ENCODE results near the gene ZNF396. TPM values are rescaled to one million over a fixed set of nuclear protein-coding genes. Genes with fewer than 3 reads are reported as not detected.

Gene ZNF396
- total RNA-seq (2022; extraction: Qiagen RNA extraction), result 0.66 to 0.88 TPM (median 0.78 TPM) in 5 replicates

DNA sequence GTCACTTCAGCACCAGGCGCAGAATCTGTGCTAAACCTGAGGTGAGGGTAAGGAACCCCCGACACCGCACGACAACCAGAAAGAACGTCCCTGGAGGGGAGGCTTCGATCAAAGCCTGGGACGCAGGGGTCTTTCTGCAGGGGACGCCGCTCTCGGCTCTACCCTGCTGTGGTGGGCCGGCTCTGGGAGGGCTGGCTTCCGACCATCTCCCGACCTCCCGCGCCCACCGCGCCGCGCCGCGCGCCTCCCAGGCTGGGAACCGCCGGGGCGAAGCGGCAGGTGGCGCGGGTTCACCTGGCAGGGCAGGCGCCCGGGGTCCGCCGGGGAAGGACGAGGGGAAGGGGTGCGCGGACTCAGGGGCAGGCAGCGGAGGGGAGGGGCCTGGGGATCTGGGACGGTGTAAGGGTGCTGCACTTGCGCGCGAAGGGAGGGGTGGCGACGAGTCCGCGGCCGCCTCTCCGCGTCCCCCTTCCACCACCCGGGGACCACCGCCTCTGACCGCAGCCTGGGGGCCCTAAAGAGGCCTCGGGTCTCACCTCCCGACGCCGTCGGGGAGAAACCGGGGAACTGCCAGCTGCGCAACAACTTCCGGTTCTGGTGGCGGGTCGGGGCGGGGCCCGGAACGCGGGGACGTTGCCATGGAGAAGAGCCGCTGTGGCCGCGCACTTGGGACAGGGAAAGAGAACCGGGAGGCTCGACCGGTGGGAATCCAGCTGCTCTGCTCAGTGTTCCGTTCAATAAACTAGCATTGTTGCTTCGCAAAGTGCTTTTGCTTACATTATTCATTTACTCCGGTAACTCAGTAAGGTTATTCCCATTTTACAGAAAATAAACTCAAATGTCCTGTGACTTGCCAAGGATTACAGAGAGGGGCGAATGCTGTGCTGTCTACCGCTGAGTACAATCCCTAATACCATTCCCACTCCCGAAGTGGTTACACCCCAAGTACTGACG, at the start of gene ZNF396:
ZNF396 (minus strand) TSS at position 596 of the 954 bp plus-strand sequence. CDS start 3,045 bp downstream, outside the sequence.

DNA sequence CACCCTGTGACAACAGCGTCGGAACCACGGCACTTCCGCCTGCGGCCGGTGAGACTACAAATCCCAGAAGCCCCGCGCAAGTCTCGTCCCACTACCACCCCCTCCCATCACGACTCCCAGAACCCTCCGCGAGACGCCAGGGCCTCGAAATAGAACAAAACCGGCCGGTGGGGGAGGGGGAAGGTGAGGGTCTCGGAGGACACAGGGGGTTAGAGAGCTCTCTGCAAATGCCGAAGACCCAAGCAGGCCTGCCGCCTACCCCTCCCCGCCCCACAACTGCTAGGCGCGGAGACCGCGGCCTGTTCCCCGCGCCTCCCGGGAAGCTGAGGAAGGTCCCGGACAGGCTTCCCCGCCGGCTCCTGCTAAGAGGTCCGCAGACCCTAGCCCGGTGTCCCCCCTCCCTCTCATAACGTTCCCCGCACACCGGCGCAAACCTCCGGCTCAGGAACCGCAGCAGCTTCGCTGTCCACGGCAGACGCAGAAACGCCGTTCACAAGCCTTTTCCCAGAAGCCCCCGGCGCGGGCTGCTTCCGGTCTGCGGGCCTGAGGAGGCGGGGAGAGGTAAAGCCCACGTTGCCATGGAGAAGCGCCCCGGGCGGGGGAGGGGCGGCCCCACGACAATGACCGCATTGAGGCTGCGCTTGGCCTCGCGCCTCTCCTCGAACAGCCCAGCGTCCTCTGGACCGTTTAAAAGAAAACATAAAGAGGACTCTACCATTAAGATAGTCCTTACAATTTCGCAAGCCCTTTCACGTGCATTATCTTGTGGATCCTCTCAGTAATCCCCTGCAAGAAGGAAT, 33.0 kb downstream of the ZNF396 start, which contains the start of gene ZNF24:
ZNF24 (minus strand) TSS at position 485 of the 800 bp plus-strand sequence. CDS start 3,770 bp downstream, outside the sequence.

Other genes with a start within 250 kb of the ZNF396 start
- gene ZNF397, start 136.3 kb downstream of the ZNF396 start, total RNA-seq (2022; extraction: Qiagen RNA extraction), result 2.9 to 6.0 TPM (median 4.3 TPM) in 5 replicates
- gene ZSCAN30, start 87.1 kb downstream of the ZNF396 start, total RNA-seq (2022; extraction: Qiagen RNA extraction), result 0.54 to 0.99 TPM (median 0.86 TPM) in 5 replicates
- 9.9 to 14.6 TPM (median 11.7 TPM) in 5 replicates for gene ZNF24, start 32.9 kb downstream of the ZNF396 start, total RNA-seq (2022; extraction: Qiagen RNA extraction)
- 22.2 to 25.5 TPM (median 25.0 TPM) in 5 replicates for gene INO80C, start 120.6 kb upstream of the ZNF396 start, total RNA-seq (2022; extraction: Qiagen RNA extraction)
- gene GALNT1, start 204.4 kb upstream of the ZNF396 start, total RNA-seq (2022; extraction: Qiagen RNA extraction), result 62.7 to 97.4 TPM (median 77.9 TPM) in 5 replicates